DOHH2 (cell line): ENCODE measurements around the gene PAXX.

Source experiments
- H3F3A ChIP-seq: fragments of 200-600 bp; sonication (generic), shearing (Covaris generic); 2 replicates; pipeline ENCODE4 v1.6.0; 2016; ENCODE audit warnings: antibody characterized with exemption, mild to moderate bottlenecking; ENCODE audit not compliant: control insufficient read depth, insufficient read depth
- H3K27ac ChIP-seq: fragments of 200-600 bp; sonication (generic); 2 replicates; pipeline ENCODE4 v1.5.1; 2014; ENCODE audit warnings: low read depth, mild to moderate bottlenecking, low read length, moderate library complexity
- H3K27me3 ChIP-seq: fragments of 200-600 bp; sonication (generic); 2 replicates; pipeline ENCODE4 v1.6.1; 2014; ENCODE audit warnings: mild to moderate bottlenecking, low read length, mixed read lengths; ENCODE audit not compliant: control insufficient read depth
- H3K36me3 ChIP-seq: fragments of 200-600 bp; sonication (generic); 2 replicates; pipeline ENCODE4 v1.6.1; 2014; ENCODE audit warnings: mild to moderate bottlenecking, low read length, moderate library complexity, mixed read lengths; ENCODE audit not compliant: control insufficient read depth
- H3K4me1 ChIP-seq: fragments of 200-600 bp; sonication (generic); 2 replicates; pipeline ENCODE4 v1.6.1; 2014; ENCODE audit warnings: mild to moderate bottlenecking, low read length, mixed read lengths; ENCODE audit not compliant: control insufficient read depth
- H3K4me2 ChIP-seq: fragments of 200-600 bp; sonication (generic); 2 replicates; pipeline ENCODE4 v1.6.0; 2014; ENCODE audit warnings: mild to moderate bottlenecking, low read length, moderate library complexity
- H3K4me3 ChIP-seq: fragments of 200-600 bp; sonication (generic); 2 replicates; pipeline ENCODE4 v1.5.1; 2014; ENCODE audit warnings: mild to moderate bottlenecking, low read length, mixed read lengths
- H3K79me2 ChIP-seq: fragments of 200-600 bp; sonication (generic); 2 replicates; pipeline ENCODE4 v1.6.1; 2014; ENCODE audit warnings: mild to moderate bottlenecking, low read length, mixed read lengths; ENCODE audit not compliant: control insufficient read depth
- H3K9me2 ChIP-seq: fragments of 200-600 bp; sonication (generic); replicated peaks from 2 replicates; pipeline ENCODE4 v1.6.1; 2014; ENCODE audit warnings: mild to moderate bottlenecking, low read length, mixed read lengths; ENCODE audit not compliant: control insufficient read depth
- H3K9me3 ChIP-seq: fragments of 200-600 bp; sonication (generic); 2 replicates; pipeline ENCODE4 v1.6.1; 2014; ENCODE audit warnings: antibody characterized with exemption, low read length, mixed read lengths; ENCODE audit not compliant: control insufficient read depth, insufficient read depth
- H4K20me1 ChIP-seq: fragments of 200-600 bp; sonication (generic); 2 replicates; pipeline ENCODE4 v1.6.0; 2014; ENCODE audit warnings: low read depth, mild to moderate bottlenecking, antibody characterized with exemption, low read length, moderate library complexity; ENCODE audit not compliant: control insufficient read depth, insufficient read depth
- CTCF ChIP-seq: fragments of 200-600 bp; sonication (generic); IDR thresholded peaks from one replicate; pipeline ENCODE4 v1.5.1; 2014; ENCODE audit warnings: antibody characterized with exemption, mild to moderate bottlenecking, low read depth, low read length; ENCODE audit not compliant: poor library complexity, severe bottlenecking
- EZH2phosphoT487 ChIP-seq: fragments of 200-600 bp; sonication (generic); IDR thresholded peaks from 2 replicates; pipeline ENCODE4 v1.6.1; 2017; ENCODE audit warnings: borderline replicate concordance, mild to moderate bottlenecking, antibody characterized with exemption, low read length, moderate library complexity, mixed read lengths

Gene PAXX

GRCh38 chr9:137016436-137016835 is 24.2 kb downstream of the PAXX start:
- Histone ChIP-seq H3K79me2 (no peaks in the 10 kb centered on the region), H4K20me1 (no peaks in the 10 kb centered on the region), H3K4me1 (no peaks in the 10 kb centered on the region), H3K27ac (no peak overlapping the region), H3K9me3 (no peaks in the 10 kb centered on the region), H3K27me3 (no peaks in the 10 kb centered on the region), H3F3A (no peaks in the 10 kb centered on the region), H3K36me3 (no peaks in the 10 kb centered on the region), H3K9me2 (no peaks in the 10 kb centered on the region), H3K4me3 (no peak overlapping the region), H3K4me2 (no peak overlapping the region)
- TF ChIP-seq EZH2phosphoT487, result no peak
- TF ChIP-seq CTCF, result no peak

- no peaks in the 10 kb centered on the region for H3K36me3 ChIP-seq
- no peaks in the 10 kb centered on the region for H3F3A ChIP-seq
- no peaks in the 10 kb centered on the region for H3K79me2 ChIP-seq
- no peaks in the 10 kb centered on the region for H3K9me3 ChIP-seq
- H3K27ac ChIP-seq, result no peak overlapping the region
- no peaks in the 10 kb centered on the region for H3K9me2 ChIP-seq
- TF ChIP-seq CTCF (no peak), EZH2phosphoT487 (no peak)
- H3K27me3 ChIP-seq, result no peaks in the 10 kb centered on the region
- H4K20me1 ChIP-seq, result no peaks in the 10 kb centered on the region
- H3K4me1 ChIP-seq, result no peaks in the 10 kb centered on the region
- H3K4me2 ChIP-seq, result no peak overlapping the region
- no peak overlapping the region for H3K4me3 ChIP-seq
These were observed 24.8 kb downstream of the PAXX start for GRCh38 chr9:137017071-137017470.

- H3K4me1 ChIP-seq, result no peaks in the 10 kb centered on the region
- H3K9me2 ChIP-seq, result no peaks in the 10 kb centered on the region
- no peaks in the 10 kb centered on the region for H3F3A ChIP-seq
- no peak overlapping the region for H3K4me2 ChIP-seq
- H3K9me3 ChIP-seq, result no peaks in the 10 kb centered on the region
- no peaks in the 10 kb centered on the region for H4K20me1 ChIP-seq
- H3K79me2 ChIP-seq, result no peaks in the 10 kb centered on the region
- no peak overlapping the region for H3K27ac ChIP-seq
- H3K4me3 ChIP-seq, result no peak overlapping the region
- H3K27me3 ChIP-seq, result no peaks in the 10 kb centered on the region
- H3K36me3 ChIP-seq, result no peaks in the 10 kb centered on the region
- no peak for TF ChIP-seq EZH2phosphoT487
- no peak for TF ChIP-seq CTCF
These were observed 25.7 kb downstream of the PAXX start for GRCh38 chr9:137017791-137018497.
